Measurements from ENCODE around the gene NRXN3.

GRCh38 chr14:79661752-79662151 lies 1491.6 kb downstream of the NRXN3 start:
- no peak for TF ChIP-seq CTCF (conservative IDR thresholded peaks at IDR 0.05 in 1 of 2, IDR thresholded peaks at IDR 0.05 in 1 of 2; ENCODE audit: extremely low read depth in 1 of 2, insufficient read depth in 1 of 2, low read depth in 1 of 2, low read length in 2 of 2)
- TF ChIP-seq EZH2 (IDR thresholded peaks at IDR 0.05; ENCODE audit: borderline replicate concordance, low read length): no peak

Measured in mammary epithelial cell (primary cell).